Cortex of kidney (tissue), 1 donor: Measurements from ENCODE around the gene BOD1L2.

Experiments used
- DNase-seq: peaks from one replicate; lab custom pipeline; 2025; lab: John Stamatoyannopoulos, UW

The BOD1L2 gene

DNA sequence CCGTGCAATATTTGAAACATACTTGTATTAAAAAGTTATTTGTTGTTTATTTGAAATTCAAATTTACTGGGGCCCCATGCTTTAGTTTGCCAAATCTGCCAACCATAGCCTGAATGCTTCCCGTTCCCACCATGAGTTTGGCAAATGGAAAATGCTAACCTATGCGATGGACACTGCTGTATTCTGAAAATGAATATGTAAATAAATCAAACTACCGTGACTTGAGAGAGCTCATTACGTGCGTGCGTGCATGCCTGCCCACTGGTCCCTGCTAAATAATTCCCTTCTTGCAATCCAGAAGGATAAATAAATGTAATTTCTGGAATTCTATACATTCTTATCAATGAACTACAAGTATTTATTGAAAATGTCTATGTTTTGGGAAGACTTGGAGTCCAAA is 3.2 kb downstream of the BOD1L2 start:
- DNase-seq = no peak

DNA sequence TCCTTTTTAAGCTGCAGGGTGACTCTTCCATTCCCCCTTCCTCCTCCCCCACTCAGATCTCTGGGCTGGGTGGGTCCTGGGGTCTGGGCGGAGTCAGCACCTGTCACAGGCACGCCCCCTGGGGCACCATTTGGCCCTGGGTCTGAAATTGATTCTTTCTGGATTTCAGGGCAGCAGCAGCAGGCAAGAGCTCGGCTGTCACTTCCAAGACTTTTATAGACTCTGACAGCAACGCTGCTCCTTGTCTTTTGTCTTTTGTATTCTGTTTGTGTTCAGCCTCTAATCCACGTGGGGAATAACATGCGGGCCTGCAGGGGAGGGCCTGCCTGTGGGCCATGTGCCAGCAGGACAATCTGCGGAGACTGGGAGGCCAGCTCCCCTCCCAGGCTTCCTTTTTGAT is 3.9 kb downstream of the BOD1L2 start:
- DNase-seq = no peak

DNA sequence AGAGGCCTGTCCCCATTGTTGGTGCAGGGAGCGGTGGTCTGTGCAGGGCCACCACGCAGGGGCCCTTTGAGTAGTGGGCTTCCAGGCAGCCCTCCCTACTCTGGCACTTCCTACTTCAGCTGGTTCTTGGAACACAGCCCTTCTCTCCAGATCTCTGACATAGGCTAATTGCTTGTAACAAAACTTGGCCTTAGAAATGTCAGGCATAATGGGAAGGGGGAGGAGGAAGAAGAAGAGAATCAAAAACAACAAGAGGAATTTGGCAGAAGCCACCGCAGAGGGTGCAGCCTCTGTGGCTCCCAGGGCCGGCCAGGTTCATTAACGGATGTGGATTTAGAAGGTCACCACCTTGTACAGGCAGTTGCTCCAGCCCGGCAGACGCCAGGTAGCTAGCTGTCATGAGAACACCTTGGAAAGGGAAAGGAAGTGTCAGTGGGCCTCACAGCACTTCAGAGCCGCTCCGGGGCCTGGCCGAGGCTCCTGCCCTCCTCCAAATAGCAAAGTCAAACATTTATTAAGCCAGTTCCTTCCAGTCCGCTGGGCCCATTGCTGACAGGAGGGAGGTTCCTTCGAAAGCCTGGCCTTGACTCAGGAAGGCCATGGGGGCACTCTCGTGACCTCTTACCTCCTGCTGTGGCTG is 7.4 kb downstream of the BOD1L2 start:
- no peak for DNase-seq

DNA sequence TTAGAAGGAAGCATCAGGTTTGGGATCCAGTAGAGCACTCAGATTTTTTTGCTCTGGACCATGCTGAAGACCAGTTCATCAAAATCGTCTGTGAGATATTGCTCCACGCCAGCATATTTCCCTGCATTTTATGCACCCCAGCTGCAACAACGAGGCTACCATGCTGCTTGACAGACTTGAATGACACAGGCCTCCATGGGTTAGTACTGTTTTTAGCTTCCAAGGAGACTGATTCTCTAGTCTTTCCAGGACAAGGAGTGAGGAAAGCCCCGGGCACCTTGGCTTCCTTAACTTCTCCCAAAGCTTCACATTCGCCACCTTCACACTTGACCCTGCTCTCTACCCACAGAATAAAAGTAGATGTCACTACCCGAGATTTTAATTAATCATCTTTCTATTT is 17.5 kb downstream of the BOD1L2 start:
- no peak for DNase-seq

DNA sequence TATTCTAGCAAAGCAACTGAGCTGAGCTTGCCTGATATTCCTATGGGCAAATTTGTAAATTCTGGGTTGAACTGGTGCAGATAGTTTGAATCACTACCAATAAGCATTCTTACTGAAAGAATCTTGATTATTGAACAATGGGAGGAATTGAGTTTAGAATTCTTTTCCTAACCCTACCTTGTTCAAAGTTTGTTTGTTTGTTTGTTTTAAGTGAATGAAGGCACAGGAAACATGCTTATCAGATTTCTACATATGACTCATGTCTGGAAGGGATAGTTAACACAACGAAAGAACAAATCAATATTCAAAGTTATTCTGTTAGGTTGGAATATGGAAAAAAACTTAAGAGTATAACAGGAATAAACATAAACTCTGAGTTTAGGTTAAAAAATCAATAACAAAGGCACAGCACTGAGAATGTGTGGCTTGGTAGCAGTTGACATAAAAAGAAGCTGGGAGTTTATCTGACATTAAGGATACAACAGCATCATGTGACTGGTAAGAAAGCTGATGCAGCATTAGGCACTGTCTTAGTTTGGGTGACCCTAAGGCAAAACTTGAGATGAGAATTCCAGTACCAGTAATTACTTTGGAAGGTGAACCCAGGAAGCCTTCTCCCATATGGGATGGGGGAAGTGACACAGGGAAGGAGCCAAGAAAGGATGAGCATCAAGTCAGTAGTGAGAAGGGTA is 20.9 kb downstream of the BOD1L2 start:
- DNase-seq = no peak

DNA sequence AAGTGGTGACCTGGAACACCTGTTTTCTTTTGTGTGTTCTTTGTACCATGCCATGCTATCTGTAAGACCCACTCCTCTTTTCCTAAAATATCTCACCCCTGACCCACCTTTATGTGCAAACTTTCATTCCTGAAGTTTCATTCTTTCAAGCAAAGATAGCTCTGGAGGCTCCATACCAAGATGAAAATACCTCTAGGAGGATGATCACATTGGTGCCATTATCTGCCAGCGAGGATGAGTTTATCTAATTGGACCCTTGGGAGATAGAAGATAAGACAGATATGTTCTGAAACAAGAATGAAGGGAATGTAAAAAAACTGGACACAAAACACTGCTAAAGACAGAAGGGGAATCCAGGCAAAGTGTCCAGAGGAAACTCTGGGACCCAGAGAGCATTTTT is 24.1 kb downstream of the BOD1L2 start:
- DNase-seq = no peak

DNA sequence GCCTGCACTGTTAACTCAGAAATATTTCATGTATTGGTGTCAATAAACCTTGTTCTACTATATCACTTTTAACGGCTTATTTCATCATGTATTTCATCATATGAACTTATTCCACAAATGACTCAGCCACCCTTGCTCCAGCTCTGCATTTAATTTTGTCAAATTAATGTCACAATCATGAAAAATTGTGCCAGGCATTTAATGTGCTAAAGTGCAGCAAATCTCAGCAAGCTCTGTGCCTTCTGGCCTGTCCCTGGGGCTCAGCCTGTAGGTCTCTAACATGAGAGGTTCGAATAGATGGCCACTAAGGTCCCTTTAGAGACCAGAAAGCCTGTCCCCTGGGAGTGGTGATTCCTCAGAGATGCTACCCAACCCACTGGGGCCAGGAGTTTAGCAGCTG is 28.6 kb downstream of the BOD1L2 start:
- no peak for DNase-seq

DNA sequence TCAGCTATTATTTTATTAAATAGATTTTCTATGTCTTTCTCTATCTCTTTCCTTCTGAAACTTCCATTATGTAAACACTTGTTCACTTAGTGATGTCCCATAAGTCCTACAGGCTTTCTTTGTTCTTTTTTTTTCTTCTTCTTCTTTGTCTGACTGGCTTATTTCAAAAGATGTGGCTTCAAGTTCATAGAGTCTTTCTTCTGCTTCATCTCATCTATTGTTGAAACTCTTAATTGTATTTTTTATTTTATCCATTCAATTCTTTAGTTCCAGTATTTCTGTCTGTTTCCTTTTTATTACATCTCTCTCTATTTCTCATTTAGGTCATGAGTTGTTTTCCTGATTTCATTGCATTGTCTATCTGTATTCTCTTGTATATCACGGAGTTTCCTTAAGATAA is 38.5 kb downstream of the BOD1L2 start:
- no peak for DNase-seq

DNA sequence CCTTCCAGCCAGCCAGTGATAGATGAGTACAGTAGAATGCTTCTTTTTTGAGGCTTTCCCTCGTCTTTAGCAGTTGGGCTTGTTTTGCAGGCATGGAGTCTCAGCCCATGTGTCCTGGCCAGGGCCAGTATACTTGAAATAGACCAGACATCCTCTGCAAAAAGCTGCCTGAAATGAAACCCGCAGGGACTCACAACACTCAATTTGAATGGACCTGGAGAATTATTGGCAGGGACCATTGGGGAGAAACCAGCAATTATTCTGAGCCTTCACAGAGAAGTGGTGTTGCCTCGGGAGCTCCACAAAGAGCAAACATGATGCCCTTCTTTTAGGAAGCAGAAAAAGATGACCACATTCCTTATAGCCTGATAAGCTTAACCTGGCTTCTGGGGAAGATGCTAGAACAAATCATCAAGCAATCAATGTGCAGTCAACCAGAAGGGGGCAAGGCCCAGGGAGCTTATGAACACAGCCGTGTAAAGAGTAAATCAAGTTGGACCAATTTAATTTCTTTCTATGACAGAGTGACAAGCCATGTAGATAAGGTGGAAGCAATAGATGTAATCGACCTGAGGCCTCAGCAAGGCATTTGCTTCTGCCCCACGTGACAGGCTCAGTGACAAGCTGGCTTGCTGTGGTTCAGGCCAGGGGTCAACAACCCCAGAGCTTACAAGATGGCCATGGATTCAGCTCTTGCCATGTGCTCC is 42.1 kb downstream of the BOD1L2 start:
- DNase-seq = no peak

DNA sequence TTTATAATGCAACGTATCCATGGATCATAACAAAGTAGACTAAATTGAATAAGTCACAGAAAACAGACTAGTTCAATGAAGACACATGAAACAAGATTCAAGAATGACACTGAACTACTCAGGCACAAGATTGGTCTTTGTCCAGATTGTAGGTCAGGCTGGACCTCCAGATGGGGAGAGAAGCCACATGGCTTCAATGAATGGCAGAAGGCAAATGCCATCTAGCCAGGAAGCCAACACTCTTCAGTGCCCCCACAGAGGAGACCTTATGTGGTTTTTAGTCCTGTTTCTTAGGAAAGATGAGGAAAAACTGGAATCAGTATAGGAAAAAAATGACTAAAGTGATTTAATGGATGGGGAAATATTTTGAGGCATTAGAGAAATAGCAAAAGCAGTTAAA is 43.1 kb downstream of the BOD1L2 start:
- no peak for DNase-seq

DNA sequence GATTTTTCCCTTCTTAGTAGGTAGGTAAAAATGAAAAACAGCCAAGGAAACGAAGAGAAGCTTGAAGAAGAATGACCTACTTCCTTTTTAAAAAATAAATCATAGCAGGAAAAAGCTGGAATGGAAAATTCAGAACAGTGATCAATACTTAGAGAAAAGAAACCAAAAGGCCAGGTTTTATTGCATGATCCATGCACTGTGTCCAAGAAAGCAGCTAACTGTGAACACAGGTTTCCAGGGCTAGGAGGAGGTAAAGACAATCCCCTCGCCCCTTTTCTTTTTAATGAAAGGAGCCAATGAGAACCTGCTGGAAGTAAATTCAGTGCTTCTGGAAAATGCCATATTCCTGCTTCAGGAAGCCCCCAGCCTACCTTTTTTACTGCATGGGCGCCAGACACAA is 47.2 kb downstream of the BOD1L2 start:
- DNase-seq = no peak

DNA sequence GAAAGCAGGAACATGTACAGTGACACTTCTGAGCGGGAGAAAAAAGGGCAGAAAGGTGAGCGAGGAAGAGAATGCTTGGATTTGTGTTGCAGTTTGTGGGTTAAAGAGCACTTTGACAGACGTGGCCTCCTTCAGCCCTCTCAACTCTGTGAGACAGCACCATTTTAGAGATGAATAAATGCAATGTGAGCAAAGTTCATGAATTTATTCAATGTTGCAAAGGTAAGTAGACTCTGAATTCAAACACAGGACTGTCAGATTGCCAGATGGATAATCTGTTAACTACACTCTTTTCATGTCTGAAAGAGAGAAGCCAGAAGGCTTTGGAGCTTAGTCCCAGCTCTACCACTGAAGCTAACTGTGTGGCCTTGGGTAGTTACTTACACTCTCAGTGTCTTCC is 47.7 kb downstream of the BOD1L2 start:
- DNase-seq = no peak

DNA sequence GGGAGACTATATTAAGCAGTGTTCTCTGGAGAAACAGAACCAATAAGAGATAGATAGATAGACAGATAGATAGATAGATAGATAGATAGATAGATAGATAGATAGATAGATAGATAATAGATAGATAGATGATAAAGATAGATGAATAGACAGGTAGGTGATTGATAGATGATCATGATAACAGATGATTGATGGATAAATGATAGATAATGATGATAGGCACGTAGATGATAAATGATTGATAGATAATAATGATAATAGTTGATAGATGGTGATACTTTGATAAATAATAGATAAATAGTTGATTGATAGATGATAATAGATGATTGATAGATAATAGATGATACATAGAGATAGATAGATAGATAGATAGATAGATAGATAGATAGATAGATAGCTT is 48.5 kb downstream of the BOD1L2 start:
- DNase-seq = no peak

DNA sequence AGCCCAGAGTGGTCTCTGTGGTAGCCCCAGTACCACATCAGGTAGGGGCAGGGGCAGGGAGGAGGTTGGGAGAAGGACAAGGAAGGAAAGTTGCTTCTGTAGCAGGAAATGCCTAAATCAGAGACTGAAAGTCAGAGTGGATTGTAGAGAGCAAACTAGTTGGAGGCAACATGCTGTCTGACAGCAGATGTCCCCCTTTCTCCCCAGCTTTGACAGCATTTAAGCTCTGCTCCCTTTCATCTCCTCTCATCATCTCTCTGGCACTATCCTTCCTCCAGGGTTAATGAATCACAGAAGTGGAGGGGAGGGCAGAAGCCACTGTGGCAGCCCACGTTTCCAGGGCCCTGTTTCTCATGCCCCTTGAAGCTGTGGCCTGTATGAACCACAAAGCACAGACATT is 50.4 kb downstream of the BOD1L2 start:
- DNase-seq = no peak

DNA sequence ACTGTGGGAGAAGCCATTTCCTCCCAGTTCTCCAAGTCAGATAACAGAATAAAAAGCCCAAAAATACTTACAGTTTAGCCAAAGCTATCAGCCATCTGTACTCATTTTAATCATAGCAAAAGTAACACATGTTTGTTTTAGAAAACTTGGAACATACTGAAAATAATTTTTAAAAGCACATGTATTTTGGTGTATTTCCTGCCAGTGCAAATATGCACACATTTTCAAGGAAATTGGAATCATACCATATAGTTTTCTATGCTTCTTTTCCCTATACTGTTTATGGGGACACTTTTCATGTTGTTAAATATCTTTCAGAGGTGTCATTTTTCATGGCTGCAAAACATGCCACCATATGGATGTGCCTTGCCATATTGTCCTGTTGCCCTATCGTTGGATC is 51.2 kb downstream of the BOD1L2 start:
- no peak for DNase-seq
